ENCODE data around the gene FBXO36. TPM values are rescaled to one million over a fixed set of nuclear protein-coding genes. Genes with fewer than 3 reads are reported as not detected.

Gene FBXO36
- total and polyA plus RNA-seq, 2 donors (not counting 3 experiments of a cell fraction or from before 2014, with no cell fraction given) = 0.53 to 1.2 TPM

DNA sequence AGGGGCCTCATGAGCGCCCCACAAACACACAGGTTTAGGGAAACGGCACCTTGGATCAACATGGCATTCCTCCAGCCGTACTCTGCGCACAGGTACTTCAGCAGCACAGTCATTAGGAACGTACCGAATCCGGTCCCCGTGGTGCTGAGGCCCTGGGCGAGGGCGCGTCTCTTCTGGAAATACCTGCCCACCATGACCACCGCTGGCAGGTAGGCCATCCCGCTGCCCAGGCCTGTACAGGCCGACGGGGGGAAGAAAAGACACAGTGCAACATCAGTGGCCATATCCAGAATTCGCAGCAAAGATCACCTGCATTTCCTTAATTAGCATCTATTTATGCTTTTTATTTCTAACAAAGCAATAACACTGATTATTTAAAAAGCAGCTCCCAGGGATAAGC, 124.2 kb downstream of the FBXO36 start:
- no peaks in the 10 kb centered on the region for H3K79me2 ChIP-seq (ENCODE audit: control insufficient read depth, insufficient read depth, low read length)
- dilution Hi-C loops (cut with MboI; ENCODE audit: extremely low pct_ligation_motif_present, low sequenced_read_pairs) = no loop called here
- no TSS peak for BruUV-seq (replicated peaks)
- TF ChIP-seq MYC (IDR thresholded peaks at IDR 0.05; ENCODE audit: low read depth, low read length) (no peak), FOS (IDR thresholded peaks at IDR 0.05; ENCODE audit: borderline replicate concordance, insufficient read depth, low read length) (no peak), JUN (IDR thresholded peaks at IDR 0.05; ENCODE audit: borderline replicate concordance, insufficient read depth, insufficient read length, low read depth) (no peak), POLR2AphosphoS5 (IDR thresholded peaks at IDR 0.05; ENCODE audit: insufficient read depth, low read depth, low read length) (no peak), EZH2 (IDR thresholded peaks at IDR 0.05; ENCODE audit: borderline replicate concordance, low read depth, low read length, severe bottlenecking) (no peak)
- TF ChIP-seq, protein P1, sequence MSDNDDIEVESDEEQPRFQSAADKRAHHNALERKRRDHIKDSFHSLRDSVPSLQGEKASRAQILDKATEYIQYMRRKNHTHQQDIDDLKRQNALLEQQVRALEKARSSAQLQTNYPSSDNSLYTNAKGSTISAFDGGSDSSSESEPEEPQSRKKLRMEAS (IDR thresholded peaks at IDR 0.05; ENCODE audit: insufficient read depth, insufficient read length) = no peak
- FAIRE-seq (no peak), DNase-seq (ENCODE audit: low read depth, low spot score) (no peak)
- H3K36me3 ChIP-seq (ENCODE audit: control insufficient read depth in 2 of 2, extremely low read depth in 1 of 2, insufficient read depth in 2 of 2, low read length in 2 of 2) = no peaks in the 10 kb centered on the region
- H4K20me1 ChIP-seq (replicated peaks; ENCODE audit: control insufficient read depth, extremely low read depth, insufficient read depth, low read length) = no peaks in the 10 kb centered on the region
- H3K9me1 ChIP-seq (replicated peaks; ENCODE audit: control insufficient read depth, extremely low read depth, insufficient read depth, low read length) = no peaks in the 10 kb centered on the region
- no peak overlapping the region for H3K9ac ChIP-seq (replicated peaks; ENCODE audit: extremely low read depth, insufficient read depth, low read length)
- ChIA-PET POLR2A (no interaction called here), CTCF (interaction anchor here (0.7 kb wide), 1 partner anchor 114 kb away, joined by 4 read pairs; no protein-coding TSS in a partner anchor)
- no peak overlapping the region for H3K4me3 ChIP-seq (replicated peaks in 1 of 3; ENCODE audit: insufficient read depth in 1 of 3, low read depth in 1 of 3, low read length in 3 of 3)
- H3K9me3 ChIP-seq (replicated peaks; ENCODE audit: control insufficient read depth, insufficient read depth, low read length) = no peaks in the 10 kb centered on the region
- no peaks in the 10 kb centered on the region for H3K27me3 ChIP-seq (ENCODE audit: control insufficient read depth in 2 of 2, insufficient read depth in 2 of 2, low read length in 2 of 2)
- no peak overlapping the region for H3K4me2 ChIP-seq (ENCODE audit: insufficient read depth, low read length)
- no peak overlapping the region for H2AFZ ChIP-seq (ENCODE audit: low read depth, low read length)
- H3K27ac ChIP-seq (ENCODE audit: insufficient read depth, low read depth, low read length) = no peak overlapping the region
- intact Hi-C loops (cut with micrococcal nuclease) = no loop called here
- H3K4me1 ChIP-seq (ENCODE audit: control insufficient read depth, extremely low read depth, insufficient read depth, low read length) = no peaks in the 10 kb centered on the region

DNA sequence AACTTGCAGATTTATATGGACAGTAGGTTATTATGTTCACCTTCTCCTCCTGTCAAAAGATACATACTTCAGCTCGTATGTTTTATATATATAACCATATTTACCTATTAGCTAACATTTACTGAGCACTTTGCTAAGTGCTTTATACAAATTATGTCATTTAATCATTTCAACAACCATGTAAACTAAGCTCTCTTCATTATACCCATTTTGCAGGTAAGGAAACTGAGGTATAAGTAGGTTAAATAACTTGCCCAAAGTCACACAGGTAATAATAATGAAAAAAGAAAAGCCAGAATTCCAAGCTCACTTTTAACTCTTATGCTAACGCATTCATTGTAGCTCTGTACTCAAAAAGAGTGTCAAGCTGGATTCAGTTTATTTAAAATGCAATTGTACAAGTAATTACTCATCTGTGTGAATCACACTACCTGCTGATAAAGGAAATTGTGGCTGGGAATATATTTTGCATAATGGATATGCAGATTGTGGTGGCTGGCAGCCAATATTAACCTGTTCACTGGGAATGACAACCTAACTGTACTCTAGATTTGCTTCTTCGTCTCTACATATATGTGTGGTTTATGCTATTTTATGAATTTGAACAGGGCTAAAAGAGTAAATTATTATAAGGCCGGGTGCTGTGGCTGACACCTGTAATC, 125.8 kb downstream of the FBXO36 start:
- Histone ChIP-seq H4K20me1 (replicated peaks; ENCODE audit: control insufficient read depth, extremely low read depth, insufficient read depth, low read length) (no peaks in the 10 kb centered on the region), H3K79me2 (ENCODE audit: control insufficient read depth, insufficient read depth, low read length) (no peaks in the 10 kb centered on the region), H3K9me1 (replicated peaks; ENCODE audit: control insufficient read depth, extremely low read depth, insufficient read depth, low read length) (no peaks in the 10 kb centered on the region), H3K4me3 (replicated peaks in 1 of 3; ENCODE audit: insufficient read depth in 1 of 3, low read depth in 1 of 3, low read length in 3 of 3) (no peak overlapping the region), H3K27me3 (ENCODE audit: control insufficient read depth in 2 of 2, insufficient read depth in 2 of 2, low read length in 2 of 2) (no peaks in the 10 kb centered on the region), H3K36me3 (ENCODE audit: control insufficient read depth in 2 of 2, extremely low read depth in 1 of 2, insufficient read depth in 2 of 2, low read length in 2 of 2) (no peaks in the 10 kb centered on the region), H3K9me3 (replicated peaks; ENCODE audit: control insufficient read depth, insufficient read depth, low read length) (no peaks in the 10 kb centered on the region), H2AFZ (ENCODE audit: low read depth, low read length) (no peak overlapping the region), H3K27ac (ENCODE audit: insufficient read depth, low read depth, low read length) (no peak overlapping the region), H3K9ac (replicated peaks; ENCODE audit: extremely low read depth, insufficient read depth, low read length) (no peak overlapping the region), H3K4me1 (ENCODE audit: control insufficient read depth, extremely low read depth, insufficient read depth, low read length) (no peaks in the 10 kb centered on the region), H3K4me2 (ENCODE audit: insufficient read depth, low read length) (no peak overlapping the region)
- intact Hi-C loops (cut with micrococcal nuclease) = no loop called here
- TF ChIP-seq POLR2A (IDR thresholded peaks at IDR 0.05; ENCODE audit: low read depth, low read length) (no peak), MYC (IDR thresholded peaks at IDR 0.05; ENCODE audit: low read depth, low read length) (no peak), EZH2 (IDR thresholded peaks at IDR 0.05; ENCODE audit: borderline replicate concordance, low read depth, low read length, severe bottlenecking) (no peak), FOS (IDR thresholded peaks at IDR 0.05; ENCODE audit: borderline replicate concordance, insufficient read depth, low read length) (no peak), GATA2 (IDR thresholded peaks at IDR 0.05; ENCODE audit: insufficient read depth, insufficient read length, low read depth, low read length) (no peak), POLR2AphosphoS5 (IDR thresholded peaks at IDR 0.05; ENCODE audit: insufficient read depth, low read depth, low read length) (no peak), JUN (IDR thresholded peaks at IDR 0.05; ENCODE audit: borderline replicate concordance, insufficient read depth, insufficient read length, low read depth) (no peak)
- TF ChIP-seq, protein P1 (IDR thresholded peaks at IDR 0.05; ENCODE audit: insufficient read depth, insufficient read length) = no peak
- TF ChIP-seq, protein P2, sequence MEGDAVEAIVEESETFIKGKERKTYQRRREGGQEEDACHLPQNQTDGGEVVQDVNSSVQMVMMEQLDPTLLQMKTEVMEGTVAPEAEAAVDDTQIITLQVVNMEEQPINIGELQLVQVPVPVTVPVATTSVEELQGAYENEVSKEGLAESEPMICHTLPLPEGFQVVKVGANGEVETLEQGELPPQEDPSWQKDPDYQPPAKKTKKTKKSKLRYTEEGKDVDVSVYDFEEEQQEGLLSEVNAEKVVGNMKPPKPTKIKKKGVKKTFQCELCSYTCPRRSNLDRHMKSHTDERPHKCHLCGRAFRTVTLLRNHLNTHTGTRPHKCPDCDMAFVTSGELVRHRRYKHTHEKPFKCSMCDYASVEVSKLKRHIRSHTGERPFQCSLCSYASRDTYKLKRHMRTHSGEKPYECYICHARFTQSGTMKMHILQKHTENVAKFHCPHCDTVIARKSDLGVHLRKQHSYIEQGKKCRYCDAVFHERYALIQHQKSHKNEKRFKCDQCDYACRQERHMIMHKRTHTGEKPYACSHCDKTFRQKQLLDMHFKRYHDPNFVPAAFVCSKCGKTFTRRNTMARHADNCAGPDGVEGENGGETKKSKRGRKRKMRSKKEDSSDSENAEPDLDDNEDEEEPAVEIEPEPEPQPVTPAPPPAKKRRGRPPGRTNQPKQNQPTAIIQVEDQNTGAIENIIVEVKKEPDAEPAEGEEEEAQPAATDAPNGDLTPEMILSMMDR (IDR thresholded peaks at IDR 0.05; ENCODE audit: extremely low read depth in 1 of 2, insufficient read depth in 1 of 2, low read depth in 1 of 2, low read length in 2 of 2) = no peak
- no peak for DNase-seq (ENCODE audit: low read depth, low spot score)
- no peak for FAIRE-seq
- no TSS peak for BruUV-seq (replicated peaks)
- ChIA-PET CTCF (interaction anchor here (0.6 to 1.8 kb wide), 5 partner anchors 12 to 112 kb away, joined by 3 to 5 read pairs (median 4); no protein-coding TSS in a partner anchor), POLR2A (no interaction called here)
- dilution Hi-C loops (cut with MboI; ENCODE audit: extremely low pct_ligation_motif_present, low sequenced_read_pairs) = no loop called here
